HG03378 (cell line): ENCODE data around the gene KRT31.
"Not testable (repeated sequence)": the region's sequence is repeated elsewhere in the genome, so short reads cannot be mapped to it uniquely, and the experiment has no call there.

Source experiments
- ATAC-seq: cut with Tn5 transposase; IDR thresholded peaks from one replicate; pipeline ENCODE4 v1.9.1; 2021; ENCODE audit warnings: mild to moderate bottlenecking, moderate library complexity; ENCODE audit not compliant: unreplicated experiment

KRT31 gene

GRCh38 chr17:41347869-41348760 is 49.3 kb downstream of the KRT31 start:
- ATAC-seq, result no peak

GRCh38 chr17:41346421-41346820 is 51.0 kb downstream of the KRT31 start:
- not testable (repeated sequence) for ATAC-seq

- ATAC-seq, result no peak
These were observed 51.4 kb downstream of the KRT31 start for GRCh38 chr17:41345992-41346391.
